WI38 (cell line): ENCODE results near the gene CHIT1.
"Not testable (repeated sequence)": the region's sequence is repeated elsewhere in the genome, so short reads cannot be mapped to it uniquely, and the experiment has no call there.

ENCODE experiments used
- H3K4me3 ChIP-seq: 2 replicates; pipeline ENCODE4 v1.5.1; 2011; ENCODE audit warnings: low read depth, mild to moderate bottlenecking, control low read depth, low read length
- TF ChIP-seq, protein P1 (sequence below): IDR thresholded peaks from 2 replicates; pipeline ENCODE4 v1.5.1; 2012; ENCODE audit warnings: low read depth, mild to moderate bottlenecking, control low read depth, low read length

CHIT1 gene

DNA sequence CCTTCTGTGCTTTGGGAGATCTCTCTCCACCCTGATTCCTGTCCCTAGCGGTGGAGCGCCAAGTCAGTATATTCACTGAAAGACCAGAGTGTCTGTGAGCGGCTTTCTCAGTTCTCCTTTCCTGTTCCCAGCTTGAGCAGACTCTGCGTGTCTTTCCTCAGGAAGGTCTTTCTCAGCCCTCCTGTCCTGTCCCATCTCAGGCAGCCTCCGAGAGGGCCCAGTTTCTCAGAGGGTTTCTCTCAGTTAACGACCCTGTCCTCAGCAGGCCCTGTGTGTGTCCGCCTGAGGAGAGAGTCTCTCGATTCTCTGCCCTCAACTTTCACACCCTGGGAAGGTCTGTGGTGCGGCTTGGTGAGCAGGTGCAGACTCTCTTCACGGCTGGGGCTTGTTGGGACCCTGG lies 34.0 kb upstream of the CHIT1 start:
- H3K4me3 ChIP-seq, result no peak overlapping the region
- TF ChIP-seq, protein P1, sequence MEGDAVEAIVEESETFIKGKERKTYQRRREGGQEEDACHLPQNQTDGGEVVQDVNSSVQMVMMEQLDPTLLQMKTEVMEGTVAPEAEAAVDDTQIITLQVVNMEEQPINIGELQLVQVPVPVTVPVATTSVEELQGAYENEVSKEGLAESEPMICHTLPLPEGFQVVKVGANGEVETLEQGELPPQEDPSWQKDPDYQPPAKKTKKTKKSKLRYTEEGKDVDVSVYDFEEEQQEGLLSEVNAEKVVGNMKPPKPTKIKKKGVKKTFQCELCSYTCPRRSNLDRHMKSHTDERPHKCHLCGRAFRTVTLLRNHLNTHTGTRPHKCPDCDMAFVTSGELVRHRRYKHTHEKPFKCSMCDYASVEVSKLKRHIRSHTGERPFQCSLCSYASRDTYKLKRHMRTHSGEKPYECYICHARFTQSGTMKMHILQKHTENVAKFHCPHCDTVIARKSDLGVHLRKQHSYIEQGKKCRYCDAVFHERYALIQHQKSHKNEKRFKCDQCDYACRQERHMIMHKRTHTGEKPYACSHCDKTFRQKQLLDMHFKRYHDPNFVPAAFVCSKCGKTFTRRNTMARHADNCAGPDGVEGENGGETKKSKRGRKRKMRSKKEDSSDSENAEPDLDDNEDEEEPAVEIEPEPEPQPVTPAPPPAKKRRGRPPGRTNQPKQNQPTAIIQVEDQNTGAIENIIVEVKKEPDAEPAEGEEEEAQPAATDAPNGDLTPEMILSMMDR, result no peak

DNA sequence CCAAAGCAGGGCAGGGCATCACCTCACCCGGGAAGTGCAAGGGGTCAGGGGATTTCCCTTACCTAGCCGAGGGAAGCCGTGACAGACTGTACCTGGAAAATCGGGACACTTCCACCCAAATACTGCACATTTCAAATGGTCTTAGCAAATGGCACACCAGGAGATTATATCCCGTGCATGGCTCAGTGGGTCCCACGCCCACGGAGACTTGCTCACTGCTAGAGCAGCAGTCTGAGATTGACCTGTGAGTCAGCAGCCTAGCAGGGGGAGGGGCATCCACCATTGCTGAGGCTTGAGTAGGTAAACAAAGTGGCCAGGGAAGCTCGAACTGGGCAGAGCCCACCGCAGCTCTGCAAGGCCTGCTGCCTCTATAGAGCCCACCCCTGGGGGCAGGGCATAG lies 27.2 kb upstream of the CHIT1 start:
- H3K4me3 ChIP-seq, result not testable (repeated sequence)

DNA sequence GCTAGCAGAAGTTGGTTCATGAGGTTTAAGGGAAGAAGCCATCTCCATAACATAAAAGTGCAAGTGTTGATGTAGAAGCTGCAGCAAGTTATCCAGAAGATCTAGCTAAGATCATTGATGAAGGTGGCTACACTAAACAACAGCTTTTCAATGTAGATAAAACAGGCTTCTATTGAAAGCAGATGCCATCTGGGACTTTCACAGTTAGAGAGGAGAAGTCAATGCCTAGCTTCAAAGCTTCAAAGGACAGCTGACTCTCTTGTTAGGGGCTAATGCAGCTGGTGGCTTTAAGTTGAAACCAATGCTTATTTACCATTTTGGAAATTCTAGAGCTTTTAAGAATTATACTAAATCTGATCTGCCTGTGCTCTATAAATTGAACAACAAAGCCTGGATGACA lies 25.3 kb upstream of the CHIT1 start:
- not testable (repeated sequence) for H3K4me3 ChIP-seq

DNA sequence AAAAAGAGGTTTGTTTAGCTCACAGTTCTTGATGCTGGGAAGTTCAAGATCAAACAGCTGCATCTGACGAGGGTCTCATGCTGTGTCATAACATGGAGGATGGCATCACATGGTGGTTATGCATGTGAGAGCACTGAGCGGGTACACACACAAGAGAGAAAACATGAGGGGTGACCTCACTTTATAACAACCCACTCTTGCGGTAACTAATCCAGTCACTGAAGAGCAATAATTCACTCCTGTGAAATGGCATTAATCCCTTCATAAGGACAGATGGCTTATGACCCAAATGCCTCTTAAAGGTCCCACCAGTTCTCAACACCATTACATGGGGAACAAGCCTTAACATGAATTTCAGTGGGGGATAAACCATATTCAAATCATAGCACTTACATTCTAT lies 23.2 kb upstream of the CHIT1 start:
- TF ChIP-seq, protein P1, result no peak

DNA sequence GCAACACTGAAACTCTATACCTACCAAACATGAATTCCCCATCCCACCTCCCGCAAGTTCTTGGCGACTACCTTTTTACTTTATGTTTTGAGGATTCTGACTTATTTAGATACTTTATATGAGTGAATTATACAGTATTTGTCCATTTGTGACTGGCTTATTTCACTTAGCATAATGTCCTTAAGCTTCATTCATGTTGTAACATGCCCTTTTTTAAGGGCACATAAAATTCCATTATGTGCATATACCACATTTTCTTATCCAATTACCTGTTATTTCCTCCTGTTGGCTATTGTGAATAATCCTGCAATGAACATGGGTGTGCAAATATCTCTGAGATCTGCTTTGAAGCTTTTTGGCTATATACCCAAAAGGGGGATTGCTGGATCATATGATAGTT lies 22.0 kb upstream of the CHIT1 start:
- no peak overlapping the region for H3K4me3 ChIP-seq
- TF ChIP-seq, protein P1, result no peak

More for the DNA sequence above, 23.2 kb upstream of the CHIT1 start:
- H3K4me3 ChIP-seq, result no peak overlapping the region

DNA sequence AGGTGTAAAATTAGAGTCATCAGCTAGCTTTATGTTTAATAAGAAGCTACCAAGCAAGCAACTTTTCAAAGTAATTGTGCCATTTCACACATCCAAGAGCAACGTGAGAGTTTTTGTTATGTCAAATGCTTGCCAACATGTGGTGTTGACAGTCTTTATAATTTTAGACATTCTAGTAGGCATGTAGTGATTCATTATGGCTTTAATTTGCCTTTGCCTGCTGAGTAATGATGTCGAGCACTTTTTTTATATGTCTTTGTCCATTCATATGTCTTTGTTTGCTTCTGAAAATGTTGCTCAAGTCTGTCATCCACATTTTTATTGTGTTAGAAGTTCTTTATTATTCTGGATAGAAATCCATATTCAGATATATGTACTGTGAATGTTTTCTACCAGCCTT lies 21.4 kb upstream of the CHIT1 start:
- TF ChIP-seq, protein P1, result no peak
- no peak overlapping the region for H3K4me3 ChIP-seq

DNA sequence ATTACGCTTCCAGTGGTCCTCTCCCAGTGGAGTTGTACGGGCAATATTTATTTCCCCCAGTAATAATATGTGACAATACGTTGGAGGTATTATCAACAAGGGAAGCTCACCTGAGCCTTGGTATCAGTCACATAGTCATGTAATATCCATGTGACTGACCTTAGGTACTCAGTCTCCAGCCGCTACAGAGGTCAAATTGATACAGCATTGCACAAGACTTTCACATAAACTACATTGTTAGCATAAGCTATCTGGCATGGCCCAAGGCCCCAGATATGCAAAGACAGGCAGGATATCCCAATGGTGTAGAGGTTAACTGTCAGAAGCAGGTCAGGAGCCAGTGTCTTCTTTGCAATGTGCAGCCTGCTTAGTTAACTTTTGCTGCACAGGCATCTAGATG lies 15.3 kb upstream of the CHIT1 start:
- TF ChIP-seq, protein P1, result no peak
- no peak overlapping the region for H3K4me3 ChIP-seq

DNA sequence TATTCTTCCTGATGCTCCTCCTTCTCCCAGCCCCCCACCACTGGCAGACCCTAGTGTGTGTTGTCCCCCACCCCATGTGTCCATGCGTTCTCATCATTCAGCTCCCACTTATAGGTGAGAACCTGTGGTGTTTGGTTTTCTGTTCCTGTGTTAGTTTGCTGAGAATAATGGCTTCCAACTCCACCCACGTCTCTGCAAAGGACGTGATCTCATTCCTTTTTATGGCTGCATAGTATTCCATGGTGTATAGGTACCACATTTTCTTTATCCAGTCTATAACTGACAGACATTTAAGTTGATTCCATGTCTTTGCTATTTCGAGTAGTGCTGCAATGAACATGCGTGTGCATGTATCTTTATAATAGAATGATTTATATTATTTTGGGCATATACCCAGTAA lies 12.2 kb upstream of the CHIT1 start:
- not testable (repeated sequence) for H3K4me3 ChIP-seq

DNA sequence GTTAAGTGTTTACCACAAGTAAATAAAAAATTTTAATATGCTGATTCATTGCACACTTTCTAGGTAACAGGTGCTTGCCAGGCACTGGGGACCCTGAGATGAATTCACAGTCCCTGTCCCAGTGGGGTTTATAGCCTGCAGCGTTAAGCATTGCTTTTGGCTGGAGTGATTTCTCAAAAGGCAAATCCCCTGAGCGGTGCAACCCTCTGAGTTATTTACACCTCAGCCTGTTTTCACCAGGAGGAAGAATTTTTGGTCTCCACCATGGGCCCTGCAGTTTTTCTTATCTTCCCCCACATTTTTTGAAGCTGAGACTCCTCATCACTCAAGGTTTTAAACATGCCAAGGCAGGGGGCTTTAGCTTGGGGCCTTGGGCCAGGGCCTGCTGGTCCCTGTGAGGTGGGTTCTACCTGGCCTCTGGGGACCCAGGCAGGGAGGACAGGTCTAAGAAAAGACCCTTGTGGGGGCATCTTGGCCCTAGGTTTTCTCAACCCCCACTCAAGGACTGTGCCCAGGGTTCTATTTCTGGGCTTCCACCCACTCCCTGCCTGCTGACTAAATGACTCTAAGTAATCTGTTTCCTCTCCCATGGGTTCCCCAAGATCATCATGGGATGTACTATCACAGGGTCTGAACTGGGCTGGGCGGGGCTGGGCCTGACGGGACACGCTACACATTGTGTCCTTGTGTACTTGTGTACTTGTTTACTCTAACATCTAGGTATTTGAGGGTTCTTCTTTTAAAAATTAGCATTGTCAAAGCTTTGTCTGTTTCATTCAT lies 10.2 kb upstream of the CHIT1 start:
- TF ChIP-seq, protein P1, result no peak
- H3K4me3 ChIP-seq, result no peak overlapping the region
